A673 (cell line): ENCODE results near the gene LRBA.

Experiments
- EZH2 ChIP-seq: fragments of 200-600 bp; sonication (generic); IDR thresholded peaks from 2 replicates; pipeline ENCODE4 v1.6.1; 2017; ENCODE audit warnings: borderline replicate concordance, low read depth, mild to moderate bottlenecking, mixed read lengths, antibody characterized with exemption, low read length; ENCODE audit not compliant: poor library complexity, severe bottlenecking
- TF ChIP-seq, protein P1 (sequence below): fragments of 300-800, 200-600 bp; sonication (generic); conservative IDR thresholded peaks from 2 replicates; pipeline ENCODE4 v1.5.1; 2017; ENCODE audit warnings: low read depth, mild to moderate bottlenecking, antibody characterized with exemption, low read length, moderate library complexity, mixed read lengths

DNA sequence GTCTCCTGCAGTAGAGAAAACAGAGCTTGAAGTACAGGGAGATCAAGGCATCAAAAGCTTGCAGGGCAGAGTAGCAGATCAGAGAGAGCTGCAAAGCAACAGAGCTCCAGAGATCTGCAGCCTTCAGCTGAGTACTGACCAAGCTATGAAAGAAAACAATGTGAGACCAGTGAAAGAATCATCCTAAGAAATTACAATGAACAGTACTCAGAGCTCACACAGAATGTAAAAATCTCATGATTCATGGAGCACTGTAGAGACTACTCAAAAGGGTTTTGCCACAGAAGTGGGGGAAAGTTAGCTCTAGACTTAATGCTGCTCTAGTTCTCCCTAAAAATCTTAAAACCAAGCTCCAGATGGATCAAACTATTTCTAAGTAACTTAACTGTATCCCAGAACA lies 513.1 kb downstream of the LRBA start:
- TF ChIP-seq EZH2: no peak
- TF ChIP-seq, protein P1, sequence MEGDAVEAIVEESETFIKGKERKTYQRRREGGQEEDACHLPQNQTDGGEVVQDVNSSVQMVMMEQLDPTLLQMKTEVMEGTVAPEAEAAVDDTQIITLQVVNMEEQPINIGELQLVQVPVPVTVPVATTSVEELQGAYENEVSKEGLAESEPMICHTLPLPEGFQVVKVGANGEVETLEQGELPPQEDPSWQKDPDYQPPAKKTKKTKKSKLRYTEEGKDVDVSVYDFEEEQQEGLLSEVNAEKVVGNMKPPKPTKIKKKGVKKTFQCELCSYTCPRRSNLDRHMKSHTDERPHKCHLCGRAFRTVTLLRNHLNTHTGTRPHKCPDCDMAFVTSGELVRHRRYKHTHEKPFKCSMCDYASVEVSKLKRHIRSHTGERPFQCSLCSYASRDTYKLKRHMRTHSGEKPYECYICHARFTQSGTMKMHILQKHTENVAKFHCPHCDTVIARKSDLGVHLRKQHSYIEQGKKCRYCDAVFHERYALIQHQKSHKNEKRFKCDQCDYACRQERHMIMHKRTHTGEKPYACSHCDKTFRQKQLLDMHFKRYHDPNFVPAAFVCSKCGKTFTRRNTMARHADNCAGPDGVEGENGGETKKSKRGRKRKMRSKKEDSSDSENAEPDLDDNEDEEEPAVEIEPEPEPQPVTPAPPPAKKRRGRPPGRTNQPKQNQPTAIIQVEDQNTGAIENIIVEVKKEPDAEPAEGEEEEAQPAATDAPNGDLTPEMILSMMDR: no peak
